ENCODE measurements around the gene UBE2D2.
"Not testable (repeated sequence)": the region's sequence is repeated elsewhere in the genome, so short reads cannot be mapped to it uniquely, and the experiment has no call there.

UBE2D2 gene

GRCh38 chr5:139549162-139549894 is 11.8 kb upstream of the UBE2D2 start:
- no peak for DNase-seq

- peak; percentile 6 for DNase-seq
Measured at GRCh38 chr5:139550051-139550872, 10.9 kb upstream of the UBE2D2 start.

- DNase-seq: no peak
Measured at GRCh38 chr5:139551191-139551889, 9.8 kb upstream of the UBE2D2 start.

GRCh38 chr5:139552893-139553575 is 8.1 kb upstream of the UBE2D2 start:
- DNase-seq: no peak

GRCh38 chr5:139554264-139554663 is 6.9 kb upstream of the UBE2D2 start:
- no peak for DNase-seq

GRCh38 chr5:139557811-139558210 is 3.3 kb upstream of the UBE2D2 start:
- DNase-seq: no peak

- DNase-seq: peak; percentile 34
Measured at GRCh38 chr5:139561655-139562451, 714 bp downstream of the UBE2D2 start.

- no peak for DNase-seq
Measured at GRCh38 chr5:139562847-139563246, 1.7 kb downstream of the UBE2D2 start.

- DNase-seq: peak; percentile 26
Measured at GRCh38 chr5:139565411-139566305, 4.5 kb downstream of the UBE2D2 start.

DNA sequence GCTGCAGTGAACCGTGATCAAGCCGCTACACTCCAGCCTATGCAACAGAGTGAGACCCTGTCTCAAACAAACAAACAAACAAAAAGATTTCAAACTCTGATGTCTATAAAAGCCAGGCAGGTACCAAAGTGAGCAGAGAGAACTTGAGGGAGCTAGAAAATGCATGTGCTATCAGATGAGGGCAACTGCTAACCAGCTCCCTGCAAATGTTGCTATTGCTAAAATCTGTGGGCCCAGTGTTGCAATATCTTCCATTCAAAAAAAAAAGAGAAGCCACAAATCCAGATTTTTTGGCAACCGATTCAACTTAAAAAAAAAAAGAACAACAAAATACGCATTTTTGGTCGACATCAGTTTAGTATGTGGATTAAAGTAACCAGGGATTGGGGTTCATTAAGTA is 5.5 kb downstream of the UBE2D2 start:
- DNase-seq: no peak

GRCh38 chr5:139569270-139569955 is 8.3 kb downstream of the UBE2D2 start:
- no peak for DNase-seq

DNA sequence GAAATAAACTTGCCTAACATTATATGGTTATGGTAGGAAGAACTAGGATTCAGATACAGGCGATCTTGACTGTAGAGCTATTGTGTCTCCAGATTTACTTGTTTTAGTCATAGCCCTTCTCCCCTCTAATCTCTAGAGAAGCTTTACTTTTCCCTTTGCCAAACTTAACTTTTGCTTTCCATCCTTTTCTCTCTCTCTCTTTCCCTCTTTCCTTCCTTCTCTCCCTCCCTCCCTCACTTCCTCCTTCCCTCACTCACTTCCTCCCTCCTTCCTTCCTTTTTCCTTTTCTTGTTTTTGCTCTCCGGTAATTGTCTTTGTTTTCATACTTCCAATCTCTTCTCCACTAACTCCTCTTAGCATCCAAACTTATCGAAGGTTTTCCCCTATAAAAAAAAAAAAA is 10.4 kb downstream of the UBE2D2 start:
- DNase-seq: no peak

GRCh38 chr5:139571966-139572365 is 10.8 kb downstream of the UBE2D2 start:
- DNase-seq: no peak

GRCh38 chr5:139574641-139575312 is 13.6 kb downstream of the UBE2D2 start:
- peak; percentile 19 for DNase-seq

- no peak for DNase-seq
Measured at GRCh38 chr5:139575313-139575646, 14.1 kb downstream of the UBE2D2 start.

DNA sequence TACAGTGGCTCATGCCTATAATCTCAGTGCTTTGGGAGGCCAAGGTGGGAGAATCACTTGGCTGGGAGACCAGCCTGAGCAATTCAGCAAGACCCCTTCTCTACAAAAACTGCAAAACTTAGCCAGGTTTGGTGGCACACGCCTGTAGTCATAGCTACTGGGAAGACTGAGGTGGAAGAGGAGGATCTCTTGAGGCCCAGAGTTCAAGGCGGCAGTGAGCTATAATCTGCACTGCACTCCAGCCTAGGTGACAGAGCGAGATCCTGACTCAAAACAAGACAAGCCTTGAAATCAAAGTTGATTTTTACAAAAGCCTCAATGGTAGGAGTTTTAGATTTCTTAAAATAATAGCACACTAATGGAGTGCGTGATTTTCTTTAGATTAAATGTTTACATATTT is 14.6 kb downstream of the UBE2D2 start:
- DNase-seq: peak; percentile 27

DNA sequence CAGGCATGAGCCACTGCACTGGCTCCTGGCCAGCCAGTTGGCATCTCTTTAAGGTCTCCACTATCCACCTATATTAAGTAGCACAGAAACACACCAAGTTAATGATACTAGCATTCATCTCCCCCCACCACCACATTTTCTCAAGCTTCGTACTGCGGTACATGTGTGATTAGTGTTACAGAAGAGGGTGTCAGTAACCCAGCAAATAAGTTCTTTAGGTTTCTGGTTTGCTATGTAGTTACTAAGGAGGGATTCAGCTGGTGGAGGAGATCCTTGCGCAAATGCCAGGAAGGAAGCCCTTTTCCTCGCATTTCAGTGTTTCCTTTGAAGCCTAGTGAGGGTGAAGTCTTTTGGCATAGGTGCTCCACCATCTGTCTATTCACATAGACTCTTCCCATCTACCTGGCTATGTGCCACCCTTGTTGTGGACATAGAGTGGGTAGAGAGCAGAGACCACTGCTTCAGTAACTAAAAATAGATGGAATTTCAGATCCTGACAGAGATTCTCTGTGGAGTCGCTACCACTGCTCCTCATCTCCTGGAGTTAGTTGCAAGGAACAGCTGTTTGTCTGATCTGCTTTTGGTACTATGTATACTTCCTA is 16.7 kb downstream of the UBE2D2 start:
- no peak for DNase-seq

- no peak for DNase-seq
Measured at GRCh38 chr5:139578325-139578724, 17.2 kb downstream of the UBE2D2 start.

GRCh38 chr5:139582181-139582580 is 21.0 kb downstream of the UBE2D2 start:
- not testable (repeated sequence) for DNase-seq

DNA sequence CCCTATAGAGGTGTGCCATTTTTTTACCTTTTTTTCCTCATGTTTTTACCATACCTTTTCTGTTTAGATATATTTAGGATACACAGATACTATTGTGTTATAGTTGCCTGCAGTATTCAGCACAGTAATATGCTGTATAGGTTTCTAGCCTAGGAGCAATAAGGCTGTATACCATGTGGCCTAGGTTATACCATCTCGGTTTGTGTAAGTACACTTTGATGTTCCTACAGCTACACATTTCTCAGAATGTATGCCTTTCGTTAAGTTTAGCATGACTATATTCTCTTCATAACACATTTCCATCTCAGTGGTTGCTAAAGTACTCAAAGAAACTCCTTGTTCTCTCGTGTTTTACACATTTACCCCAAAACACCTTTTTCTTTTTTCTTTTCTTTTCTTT is 23.0 kb downstream of the UBE2D2 start:
- no peak for DNase-seq

Measured in stimulated activated CD4-positive, alpha-beta T cell treated with anti-CD3 and anti-CD28 coated beads, Interleukin-4, amount 100 ng/mL, for 24 hours (primary cell).